H1 (cell line): ENCODE results near the gene RASAL1. TPM values are rescaled to one million over a fixed set of nuclear protein-coding genes. Genes with fewer than 3 reads are reported as not detected.

ENCODE experiments used
- CTCF ChIA-PET: fragments of 300-600 bp; sonication (Branson Sonifier 250); formaldehyde crosslinking; loops from one replicate; lab custom pipeline; 2021; ENCODE audit not compliant: partially characterized antibody; lab: Charles Lee
- POLR2A ChIA-PET: fragments of 300-600 bp; sonication (Branson Sonifier 250); formaldehyde crosslinking; loops from one replicate; lab custom pipeline; 2021; ENCODE audit warnings: inconsistent platforms; ENCODE audit not compliant: partially characterized antibody; lab: Charles Lee
- DNase-seq, 2 experiments: peaks; one replicate each; pipeline versions ENCODE4 v3.0.0 to v3.0.0-alpha.2; 2010 to 2022; ENCODE audit warnings: low spot score in 2 of 2, low read depth in 1 of 2, mixed read lengths in 1 of 2
- FAIRE-seq: peaks from 2 replicates; lab custom pipeline; 2011; peaks lifted over from hg19 to GRCh38; lab: Jason Lieb, UNC
- H2AFZ ChIP-seq: 2 replicates; pipeline ENCODE4 v1.8.1; 2012; ENCODE audit warnings: low read length, inconsistent platforms
- H2AK5ac ChIP-seq: 2 replicates; pipeline ENCODE4 v1.6.1; 2013; ENCODE audit warnings: low read depth, low read length
- H2BK120ac ChIP-seq: replicated peaks from 2 replicates; pipeline ENCODE3; 2013; ENCODE audit warnings: low read depth, low read length, inconsistent platforms
- H2BK12ac ChIP-seq: 2 replicates; pipeline ENCODE4 v1.6.1; 2013; ENCODE audit warnings: low read depth, low read length
- H2BK15ac ChIP-seq: 2 replicates; pipeline ENCODE4 v1.6.1; 2013; ENCODE audit warnings: low read length
- H2BK20ac ChIP-seq: 2 replicates; pipeline ENCODE4 v1.6.1; 2013; ENCODE audit warnings: low read length
- H2BK5ac ChIP-seq: 2 replicates; pipeline ENCODE4 v1.6.1; 2013; ENCODE audit warnings: low read depth, low read length
- H3K14ac ChIP-seq: 2 replicates; pipeline ENCODE4 v1.6.1; 2013; ENCODE audit warnings: inconsistent platforms; ENCODE audit not compliant: insufficient read length
- H3K18ac ChIP-seq: 2 replicates; pipeline ENCODE4 v1.6.1; 2013; ENCODE audit warnings: low read length; ENCODE audit errors: extremely low read depth
- H3K23ac ChIP-seq: 2 replicates; pipeline ENCODE4 v1.6.1; 2013; ENCODE audit warnings: inconsistent platforms; ENCODE audit not compliant: insufficient read length
- H3K23me2 ChIP-seq: 2 replicates; pipeline ENCODE4 v1.6.1; 2013; ENCODE audit warnings: low read depth, low read length
- H3K27ac ChIP-seq: 2 replicates; pipeline ENCODE4 v1.6.1; 2011; ENCODE audit warnings: low read depth, low read length, inconsistent platforms
- H3K27me3 ChIP-seq, 4 experiments: replicated peaks in 1 of 4; 1 replicate in 1 of 4; 2 replicates in 3 of 4; pipeline versions ENCODE4 v1.6.1 to v1.8.1; 2011 to 2013; ENCODE audit warnings: low read length in 3 of 4, mild to moderate bottlenecking in 3 of 4, inconsistent platforms in 2 of 4, mixed read lengths in 2 of 4, moderate library complexity in 1 of 4; ENCODE audit not compliant: control insufficient read depth in 3 of 4, insufficient read depth in 3 of 4; ENCODE audit errors: extremely low read depth in 1 of 4
- H3K36me3 ChIP-seq, 4 experiments: 2 replicates each; pipeline versions ENCODE4 v1.6.1 to v1.8.1; 2011 to 2013; ENCODE audit warnings: mild to moderate bottlenecking in 4 of 4, low read length in 3 of 4, moderate library complexity in 2 of 4, control low read depth in 1 of 4, inconsistent platforms in 1 of 4; ENCODE audit not compliant: insufficient read depth in 4 of 4, control insufficient read depth in 2 of 4
- H3K4ac ChIP-seq: replicated peaks from 2 replicates; pipeline ENCODE3; 2013; ENCODE audit warnings: low read length, low read depth, mixed read lengths, inconsistent platforms; ENCODE audit not compliant: insufficient read length
- H3K4me1 ChIP-seq, 4 experiments: replicated peaks in 1 of 4; 1 replicate in 1 of 4; 2 replicates in 3 of 4; pipeline versions ENCODE4 v1.6.1 to v1.8.1; 2011 to 2013; ENCODE audit warnings: low read length in 3 of 4, inconsistent platforms in 2 of 4, mixed read lengths in 1 of 4; ENCODE audit not compliant: insufficient read depth in 4 of 4, control insufficient read depth in 3 of 4
- H3K4me2 ChIP-seq, 2 experiments: 2 replicates each; pipeline versions ENCODE4 v1.6.1 to v1.8.1; 2011 to 2013; ENCODE audit warnings: low read depth in 2 of 2, low read length in 2 of 2, control low read depth in 1 of 2, inconsistent platforms in 1 of 2, mild to moderate bottlenecking in 1 of 2; ENCODE audit not compliant: insufficient read depth in 1 of 2
- H3K4me3 ChIP-seq, 4 experiments: fragments of 200-600, 300-600 bp in 1 of 4; sonication (generic), shearing (Covaris generic), sonication (Bioruptor Twin) in 1 of 4; 2 replicates each; pipeline versions ENCODE4 v1.5.1 to v1.8.1; 2011 to 2016; ENCODE audit warnings: low read length in 4 of 4, low read depth in 3 of 4, control low read depth in 2 of 4, inconsistent platforms in 2 of 4, mild to moderate bottlenecking in 2 of 4, mixed read lengths in 1 of 4, moderate library complexity in 1 of 4; ENCODE audit not compliant: insufficient read depth in 2 of 4; ENCODE audit errors: extremely low read depth in 1 of 4
- H3K56ac ChIP-seq: replicated peaks from 2 replicates; pipeline ENCODE3; 2013; ENCODE audit warnings: low read depth, mild to moderate bottlenecking, mixed read lengths, low read length, inconsistent platforms; ENCODE audit not compliant: insufficient read length
- H3K79me1 ChIP-seq: 2 replicates; pipeline ENCODE4 v1.6.1; 2013; ENCODE audit warnings: low read depth, low read length, control low read depth
- H3K79me2 ChIP-seq, 2 experiments: 2 replicates each; pipeline versions ENCODE4 v1.6.1 to v1.8.1; 2012 to 2013; ENCODE audit warnings: low read length in 2 of 2, mild to moderate bottlenecking in 2 of 2, inconsistent platforms in 1 of 2; ENCODE audit not compliant: insufficient read depth in 2 of 2, control insufficient read depth in 1 of 2
- H3K9ac ChIP-seq, 4 experiments: replicated peaks in 1 of 4; 1 replicate in 1 of 4; 2 replicates in 3 of 4; pipeline versions ENCODE4 v1.6.1 to v1.8.1; 2011 to 2013; ENCODE audit warnings: low read depth in 3 of 4, low read length in 3 of 4, control low read depth in 2 of 4, mild to moderate bottlenecking in 2 of 4, moderate library complexity in 2 of 4, inconsistent platforms in 1 of 4; ENCODE audit errors: extremely low read depth in 1 of 4
- H3K9me3 ChIP-seq, 2 experiments: 2 replicates each; pipeline versions ENCODE4 v1.6.1 to v1.8.1; 2012 to 2013; ENCODE audit warnings: mild to moderate bottlenecking in 2 of 2, moderate library complexity in 2 of 2, control low read depth in 1 of 2, inconsistent platforms in 1 of 2, low read depth in 1 of 2, low read length in 1 of 2, mixed read lengths in 1 of 2; ENCODE audit not compliant: insufficient read depth in 2 of 2
- H4K20me1 ChIP-seq, 2 experiments: replicated peaks in 1 of 2; 2 replicates each; pipeline versions ENCODE3 to v1.8.1; 2011 to 2013; ENCODE audit warnings: inconsistent platforms in 2 of 2, low read length in 2 of 2, mild to moderate bottlenecking in 1 of 2; ENCODE audit not compliant: insufficient read depth in 2 of 2, control insufficient read depth in 1 of 2
- H4K5ac ChIP-seq: 2 replicates; pipeline ENCODE4 v1.6.1; 2013; ENCODE audit warnings: low read length, low read depth, mixed read lengths, inconsistent platforms; ENCODE audit not compliant: insufficient read length
- H4K8ac ChIP-seq: 2 replicates; pipeline ENCODE4 v1.8.0; 2013; ENCODE audit warnings: mild to moderate bottlenecking, moderate library complexity, low read length, inconsistent platforms; ENCODE audit not compliant: insufficient read depth; ENCODE audit errors: extremely low read depth
- H4K91ac ChIP-seq: replicated peaks from 2 replicates; pipeline ENCODE3; 2013; ENCODE audit warnings: low read length, mixed read lengths, inconsistent platforms; ENCODE audit not compliant: insufficient read length
- CBX8 ChIP-seq: fragments of 300-800, 300-1000 bp; sonication (generic); IDR thresholded peaks from 2 replicates; pipeline ENCODE4 v1.7.1; 2016; ENCODE audit warnings: low read depth, low read length, borderline replicate concordance
- CHD1 ChIP-seq: IDR thresholded peaks from 2 replicates; pipeline ENCODE4 v1.6.1; 2012; ENCODE audit warnings: low read depth, low read length, improper control_type of control experiment
- KDM4A ChIP-seq: IDR thresholded peaks from one replicate; pipeline ENCODE4 v1.7.1; 2012; ENCODE audit warnings: low read depth, mild to moderate bottlenecking, moderate library complexity, low read length, inconsistent platforms; ENCODE audit not compliant: severe bottlenecking
- KDM5A ChIP-seq: fragments of 200-600 bp; IDR thresholded peaks from 2 replicates; pipeline ENCODE4 v1.7.1; 2012; ENCODE audit warnings: mild to moderate bottlenecking, low read length, inconsistent platforms, mixed read lengths
- WGBS, 2 experiments: shearing (Covaris generic) in 1 of 2; methylation state at CpG; one replicate each; pipeline versions ENCODE4 v1.1.6 to v1.1.7; 2013 to 2015; ENCODE audit warnings: low lambda C conversion rate in 2 of 2, mixed read lengths in 2 of 2, inconsistent platforms in 1 of 2, low coverage in 1 of 2, missing lambda C conversion rate in 1 of 2; ENCODE audit not compliant: insufficient replicate concordance in 2 of 2, insufficient coverage in 1 of 2, insufficient read length in 1 of 2; ENCODE audit errors: extremely low coverage in 1 of 2, missing lambda C conversion rate in 1 of 2; 5-methylcytosine and 5-hydroxymethylcytosine counted together
- polyA plus RNA-seq, 7 experiments: library from polyadenylated mRNA; depleted of rRNA in 3 of 7; stranded (reverse) in 5 of 7; unstranded in 2 of 7; fragments of >200 nt in 5 of 7; fragments of 200-250 nt in 2 of 7; gene quantifications; 1 replicate in 5 of 7; 2 replicates in 1 of 7; 4 replicates in 1 of 7; pipeline versions ENCODE4 v1.2.1 to v1.2.3, GENCODE V29; 2011 to 2013; ENCODE audit warnings: missing spikeins in 2 of 7, mixed read lengths in 2 of 7
- total RNA-seq: library from RNA; stranded (reverse); fragmentation: NEBNext Ultra II Directional; extraction: Animal tissue kit (Norgen Biotek cat#: 25700); gene quantifications from 2 replicates; pipeline ENCODE4 v1.2.1, GENCODE V29; 2021
- TF ChIP-seq, protein P1 (sequence below): IDR thresholded peaks from 2 replicates; pipeline ENCODE4 v1.6.1; 2012; ENCODE audit warnings: inconsistent platforms

Gene RASAL1
- total and polyA plus RNA-seq, 2 of the 8 experiments (the other 6 are each of a cell fraction or from before 2014, with no cell fraction given), result 3.7 to 5.0 TPM

DNA sequence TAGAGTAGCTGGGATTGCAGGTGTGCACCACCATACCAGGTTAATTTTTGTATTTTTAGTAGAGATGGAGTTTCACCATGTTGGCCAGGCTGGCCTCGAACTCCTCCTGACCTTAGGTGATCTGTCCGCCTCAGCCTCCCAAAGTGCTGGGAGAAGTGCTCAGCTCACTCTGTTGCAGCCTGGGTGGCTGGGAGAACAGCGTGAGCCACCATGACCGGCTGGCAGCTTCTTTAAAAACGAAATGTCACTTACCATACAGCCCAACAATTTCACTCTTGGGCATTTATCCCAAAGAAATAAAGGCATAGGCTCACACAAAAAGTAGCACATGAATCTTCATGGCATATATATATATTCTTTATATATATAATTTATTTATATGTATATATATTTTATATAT is 9.2 kb upstream of the RASAL1 start:
- CTCF ChIA-PET, result interaction anchor here (0.9 to 2.6 kb wide), 3 partner anchors 9 to 46 kb away, joined by 3 to 12 read pairs (median 3); partner anchors contain the start of gene RASAL1
- FAIRE-seq, result no peak

More for the DNA sequence above, 9.2 kb upstream of the RASAL1 start:
- no peaks in the 10 kb centered on the region for H3K79me1 ChIP-seq
- no peak overlapping the region for H3K27ac ChIP-seq
- H2BK120ac ChIP-seq, result no peak overlapping the region
- no peak overlapping the region for H2BK20ac ChIP-seq
- H4K20me1 ChIP-seq, result no peaks in the 10 kb centered on the region
- no peak overlapping the region for H2AK5ac ChIP-seq
- no peaks in the 10 kb centered on the region for H3K36me3 ChIP-seq
- H4K5ac ChIP-seq, result no peak overlapping the region
- no peak overlapping the region for H2AFZ ChIP-seq
- no peak overlapping the region for H2BK5ac ChIP-seq
- H3K9me3 ChIP-seq, result no peaks in the 10 kb centered on the region
- DNase-seq, result no peak
- POLR2A ChIA-PET, result interaction anchor here (1.7 to 2.1 kb wide), 2 partner anchors 10 kb away, joined by 7 to 8 read pairs; partner anchors contain the start of gene RASAL1
- 86% methylated on average over 5 of the region's 5 CpGs; no CpG with 5 or more reads in 1 of the 2 experiments for WGBS, 2 experiments
- no peak overlapping the region for H3K18ac ChIP-seq
- no peaks in the 10 kb centered on the region for H3K79me2 ChIP-seq
- H3K4me3 ChIP-seq, result no peak overlapping the region
- no peak overlapping the region for H4K91ac ChIP-seq
- H3K56ac ChIP-seq, result no peak overlapping the region
- TF ChIP-seq CBX8, result no peak
- TF ChIP-seq, protein P1, sequence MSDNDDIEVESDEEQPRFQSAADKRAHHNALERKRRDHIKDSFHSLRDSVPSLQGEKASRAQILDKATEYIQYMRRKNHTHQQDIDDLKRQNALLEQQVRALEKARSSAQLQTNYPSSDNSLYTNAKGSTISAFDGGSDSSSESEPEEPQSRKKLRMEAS, result no peak
- no peak for TF ChIP-seq KDM5A
- no peak for TF ChIP-seq KDM4A
- no peak for TF ChIP-seq CHD1
- TF ChIP-seq, all 59 proteins: peak for 0
- Histone ChIP-seq H3K23me2 (peaks cover 2% of the 10 kb centered on the region; the same call in 1 of the 2 replicates), H3K4me2 (no peak overlapping the region), H3K14ac (no peak overlapping the region), H3K4me1 (peaks cover 1 to 12% (median 6%) of the 10 kb centered on the region in 4 experiments), H3K4ac (no peak overlapping the region), H2BK12ac (no peak overlapping the region), H3K23ac (no peak overlapping the region), H4K8ac (no peak overlapping the region), H3K27me3 (no peaks in the 10 kb centered on the region), H3K9ac (no peak overlapping the region), H2BK15ac (no peak overlapping the region)
